Body of pancreas (tissue), 4 donors: Measurements from ENCODE around the gene TSC22D4. TPM values are rescaled to one million over a fixed set of nuclear protein-coding genes. Genes with fewer than 3 reads are reported as not detected.

Experiments
- ATAC-seq: fragments of 150-250 bp; one replicate; pipeline ENCODE4 v1.9.1; 2016
- DNase-seq, 4 donors: peaks; one replicate each; pipeline ENCODE4 v3.0.0-alpha.2; 2019
- H3K27ac ChIP-seq, 4 donors: fragments of 200-600 bp; sonication (generic); 1 replicate in 3 of 4; 2 replicates in 1 of 4; pipeline versions ENCODE4 v1.5.1 to v1.6.1; 2016 to 2019; ENCODE audit warnings: mild to moderate bottlenecking in 1 of 4, mixed read lengths in 1 of 4, moderate library complexity in 1 of 4
- H3K27me3 ChIP-seq, 2 donors: fragments of 200-600 bp; sonication (generic); one replicate each; pipeline ENCODE4 v1.6.0; 2016; ENCODE audit warnings: mild to moderate bottlenecking in 1 of 2
- H3K36me3 ChIP-seq, 2 donors: fragments of 200-600 bp; sonication (generic); replicated peaks in 1 of 2; 2 replicates each; pipeline ENCODE4 v1.5.1; 2016; ENCODE audit warnings: low read depth in 2 of 2; ENCODE audit not compliant: insufficient read depth in 1 of 2
- H3K4me1 ChIP-seq: fragments of 200-600 bp; sonication (generic); one replicate; pipeline ENCODE4 v1.6.0; 2016
- H3K4me3 ChIP-seq, 2 donors: fragments of 200-600 bp; sonication (generic); 1 replicate in 1 of 2; 2 replicates in 1 of 2; pipeline ENCODE4 v1.5.1; 2016 to 2019
- H3K9me3 ChIP-seq, 3 donors: fragments of 200-600 bp; sonication (generic); 1 replicate in 2 of 3; 2 replicates in 1 of 3; pipeline ENCODE4 v1.5.1; 2016
- CTCF ChIP-seq, 7 experiments: fragments of 450-650 bp in 4 of 7; fragments of 200-600 bp in 3 of 7; sonication (generic) in 3 of 7; IDR thresholded peaks; one replicate each; pipeline ENCODE4 v1.5.1; 2016 to 2019; ENCODE audit warnings: antibody characterized with exemption in 7 of 7
- POLR2A ChIP-seq, 3 donors: fragments of 450-650 bp; IDR thresholded peaks; one replicate each; pipeline ENCODE4 v1.6.1; 2016; ENCODE audit warnings: antibody characterized with exemption in 3 of 3, mild to moderate bottlenecking in 2 of 3
- whole genome bisulfite sequencing, 2 donors: methylation state at CpG; one replicate each; pipeline ENCODE4 v1.1.5; 2017; 5-methylcytosine and 5-hydroxymethylcytosine counted together
- intact Hi-C: fragments of 100-400 bp; cut with DNase I; formaldehyde crosslinking; loops from one replicate; pipeline ENCODE4 v1.15.1; 2023
- total RNA-seq, 2 donors: library from RNA; depleted of rRNA; stranded (reverse); fragments of >200 nt; gene quantifications; one replicate each; pipeline ENCODE4 v1.1.0, GENCODE V29; 2016

Gene TSC22D4
- total RNA-seq, 2 donors from 2014 or later, result 16.6 to 34.9 TPM

GRCh38 chr7:100438172-100438571 lies 40.8 kb downstream of the TSC22D4 start:
- 44 to 47% methylated on average over 2 of the region's 2 CpGs for WGBS, 2 donors
- intact Hi-C loops, result no loop called here
- no peak overlapping the region for H3K4me3 ChIP-seq
- no peak overlapping the region for H3K27ac ChIP-seq
- no peak for TF ChIP-seq CTCF (IDR thresholded peaks at IDR 0.05)
- TF ChIP-seq POLR2A (IDR thresholded peaks at IDR 0.05), result no peak
- H3K9me3 ChIP-seq, result no peaks in the 10 kb centered on the region
- H3K4me1 ChIP-seq, result peaks cover 25% of the 10 kb centered on the region
- no peaks in the 10 kb centered on the region for H3K27me3 ChIP-seq
- ATAC-seq, result no peak
- H3K36me3 ChIP-seq, result peaks cover 0 to 7% of the 10 kb centered on the region in 2 donors
- DNase-seq, result no peak

GRCh38 chr7:100437150-100438100 lies 41.6 kb downstream of the TSC22D4 start:
- ATAC-seq, result no peak
- 84 to 91% methylated on average over 28 of the region's 28 CpGs for WGBS, 2 donors
- Histone ChIP-seq H3K27ac (peak overlapping the region; percentile 79 to 94 (median 89)), H3K9me3 (no peaks in the 10 kb centered on the region), H3K36me3 (peaks cover 0 to 8% of the 10 kb centered on the region in 2 donors), H3K4me1 (peaks cover 25% of the 10 kb centered on the region), H3K4me3 (no peak overlapping the region), H3K27me3 (no peaks in the 10 kb centered on the region)
- DNase-seq, result peak in 2 of 4 donors; percentile 21 to 29
- intact Hi-C loops, result no loop called here
- TF ChIP-seq CTCF (IDR thresholded peaks at IDR 0.05) (no peak), POLR2A (IDR thresholded peaks at IDR 0.05) (no peak)

DNA sequence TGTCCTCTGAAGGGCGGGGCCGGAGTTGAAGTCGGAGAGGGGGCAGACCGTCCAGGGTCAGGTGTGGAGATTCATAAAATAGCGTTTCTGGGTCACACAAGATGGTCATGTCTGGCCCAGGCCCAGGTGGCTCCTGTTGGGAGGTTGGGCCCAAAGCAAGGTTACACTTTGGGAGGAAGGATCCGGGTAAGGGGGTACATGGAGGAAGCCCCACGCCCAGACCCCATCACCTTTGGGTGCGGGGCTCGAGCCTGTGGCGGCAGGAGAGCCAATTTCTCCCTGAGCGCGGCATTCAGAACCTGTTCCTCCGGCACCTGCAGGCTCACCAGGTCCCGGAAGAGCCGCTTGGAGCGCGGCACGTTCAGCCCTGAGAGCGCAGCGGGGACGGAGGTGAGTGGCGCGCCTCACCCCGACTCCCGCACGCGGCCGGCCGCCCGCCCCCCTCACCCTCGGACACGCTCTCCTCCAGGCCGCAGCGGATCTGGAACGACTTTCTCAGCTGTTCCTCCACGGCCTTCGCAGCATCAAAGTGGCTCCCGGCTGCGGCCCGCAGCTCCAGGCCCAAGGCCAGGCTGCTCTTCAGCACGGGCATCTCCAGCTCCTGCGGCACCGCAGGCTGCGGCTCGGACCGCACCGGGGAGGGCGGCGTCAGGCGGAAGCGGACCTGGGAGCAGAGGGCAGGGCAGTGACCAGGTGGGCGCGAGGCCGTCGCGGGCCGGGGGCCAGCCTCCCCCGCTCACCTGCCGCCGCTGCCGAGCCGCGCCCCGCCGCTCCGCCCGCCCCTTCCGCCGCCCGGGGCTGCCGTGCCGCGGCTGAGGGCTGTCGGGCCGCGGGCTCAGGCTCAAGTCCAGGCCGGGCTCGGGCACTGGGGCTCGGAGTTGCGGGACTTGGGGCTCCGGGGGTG lies 43.4 kb downstream of the TSC22D4 start:
- DNase-seq (peak; percentile 59 to 62 (median 60)), ATAC-seq (peak; percentile 47)
- peak overlapping the region; percentile 79 to 94 (median 89) for H3K27ac ChIP-seq
- intact Hi-C loops, result no loop called here
- no peaks in the 10 kb centered on the region for H3K9me3 ChIP-seq
- peaks cover 40% of the 10 kb centered on the region for H3K4me1 ChIP-seq
- peaks cover 0 to 8% of the 10 kb centered on the region in 2 donors for H3K36me3 ChIP-seq
- peak overlapping the region; percentile 47 to 81 for H3K4me3 ChIP-seq
- peak in 1 of 7 experiments; percentile 4 for TF ChIP-seq CTCF (IDR thresholded peaks at IDR 0.05)
- TF ChIP-seq POLR2A (IDR thresholded peaks at IDR 0.05), result peak in 2 of 3 donors; percentile 7 to 14
- 1 to 3% methylated on average over 23 to 59 of the region's 81 CpGs for WGBS, 2 donors
- no peaks in the 10 kb centered on the region for H3K27me3 ChIP-seq

- no peaks in the 10 kb centered on the region for H3K9me3 ChIP-seq
- TF ChIP-seq CTCF (IDR thresholded peaks at IDR 0.05) (no peak), POLR2A (IDR thresholded peaks at IDR 0.05) (no peak)
- ATAC-seq (no peak), DNase-seq (peak in 1 of 4 donors; percentile 10)
- intact Hi-C loops, result no loop called here
- 77 to 79% methylated on average over 22 of the region's 22 CpGs for WGBS, 2 donors
- peaks cover 0 to 8% of the 10 kb centered on the region in 2 donors for H3K36me3 ChIP-seq
- peaks cover 47% of the 10 kb centered on the region for H3K4me1 ChIP-seq
- no peak overlapping the region for H3K4me3 ChIP-seq
- peak overlapping the region in 2 of 4 donors; percentile 89 to 94 for H3K27ac ChIP-seq
- no peaks in the 10 kb centered on the region for H3K27me3 ChIP-seq
Measured at GRCh38 chr7:100434297-100435144, 44.5 kb downstream of the TSC22D4 start.
